ENCODE data around the gene NEK11.

- TF ChIP-seq YY1 (IDR thresholded peaks at IDR 0.05; ENCODE audit: insufficient read depth, insufficient read length): no peak
- TF ChIP-seq SUZ12 (IDR thresholded peaks at IDR 0.05; ENCODE audit: extremely low read depth, insufficient read depth, insufficient read length): no peak
Observed at GRCh38 chr3:131001071-131001470, 25.6 kb upstream of the NEK11 start.

Data from NT2/D1 (cell line).